ENCODE measurements around the gene RNF115. TPM values are rescaled to one million over a fixed set of nuclear protein-coding genes. Genes with fewer than 3 reads are reported as not detected.
"Not testable (repeated sequence)": the region's sequence is repeated elsewhere in the genome, so short reads cannot be mapped to it uniquely, and the experiment has no call there.

The RNF115 gene
- polyA plus RNA-seq, 1 donor from 2014 or later, result 22.3 TPM

GRCh38 chr1:145773423-145773822 lies 50.5 kb downstream of the RNF115 start:
- Histone ChIP-seq H2AFZ (ENCODE audit: low read depth, low read length) (no peak overlapping the region), H3K79me2 (replicated peaks; ENCODE audit: insufficient read depth, low read length) (no peaks in the 10 kb centered on the region), H4K20me1 (ENCODE audit: insufficient read depth) (no peaks in the 10 kb centered on the region), H3F3A (ENCODE audit: insufficient read depth, low read length, poor library complexity, severe bottlenecking) (no peaks in the 10 kb centered on the region), H3K4me2 (ENCODE audit: low read length) (no peak overlapping the region), H3K27ac (ENCODE audit: low read length) (no peak overlapping the region), H3K9me2 (ENCODE audit: insufficient read depth, low read length) (no peaks in the 10 kb centered on the region), H3K9me3 (ENCODE audit: low read length) (no peaks in the 10 kb centered on the region), H3K36me3 (ENCODE audit: insufficient read depth, low read length) (peaks cover 6% of the 10 kb centered on the region), H3K27me3 (ENCODE audit: insufficient read depth, low read depth, low read length) (no peaks in the 10 kb centered on the region), H3K9ac (ENCODE audit: low read length) (no peak overlapping the region), H3K4me3 (ENCODE audit: low read length) (no peak overlapping the region)
- no peak for TF ChIP-seq MXI1 (conservative IDR thresholded peaks at IDR 0.05; ENCODE audit: poor library complexity, severe bottlenecking)
- no peak for TF ChIP-seq TAF1 (IDR thresholded peaks at IDR 0.05; ENCODE audit: low read depth)
- no peak for TF ChIP-seq SMC3 (conservative IDR thresholded peaks at IDR 0.05; ENCODE audit: poor library complexity)
- TF ChIP-seq REST (IDR thresholded peaks at IDR 0.05; ENCODE audit: borderline replicate concordance), result no peak
- TF ChIP-seq RAD21 (conservative IDR thresholded peaks at IDR 0.05), result no peak
- TF ChIP-seq CTCF (IDR thresholded peaks at IDR 0.05; ENCODE audit: poor library complexity, severe bottlenecking), result no peak
- no peak for TF ChIP-seq EP300 (conservative IDR thresholded peaks at IDR 0.05; ENCODE audit: poor library complexity, severe bottlenecking)

- H3K79me2 ChIP-seq (replicated peaks; ENCODE audit: insufficient read depth, low read length), result no peaks in the 10 kb centered on the region
- no peaks in the 10 kb centered on the region for H3K27me3 ChIP-seq (ENCODE audit: insufficient read depth, low read depth, low read length)
- H3K9me2 ChIP-seq (ENCODE audit: insufficient read depth, low read length), result no peaks in the 10 kb centered on the region
- H3F3A ChIP-seq (ENCODE audit: insufficient read depth, low read length, poor library complexity, severe bottlenecking), result no peaks in the 10 kb centered on the region
- no peak overlapping the region for H3K9ac ChIP-seq (ENCODE audit: low read length)
- no peak overlapping the region for H3K4me3 ChIP-seq (ENCODE audit: low read length)
- TF ChIP-seq RAD21 (conservative IDR thresholded peaks at IDR 0.05), result no peak
- no peak for TF ChIP-seq EP300 (conservative IDR thresholded peaks at IDR 0.05; ENCODE audit: poor library complexity, severe bottlenecking)
- no peak overlapping the region for H2AFZ ChIP-seq (ENCODE audit: low read depth, low read length)
- H3K27ac ChIP-seq (ENCODE audit: low read length), result no peak overlapping the region
- H4K20me1 ChIP-seq (ENCODE audit: insufficient read depth), result no peaks in the 10 kb centered on the region
- H3K4me2 ChIP-seq (ENCODE audit: low read length), result no peak overlapping the region
- H3K36me3 ChIP-seq (ENCODE audit: insufficient read depth, low read length), result peaks cover 6% of the 10 kb centered on the region
- no peaks in the 10 kb centered on the region for H3K9me3 ChIP-seq (ENCODE audit: low read length)
Measured at GRCh38 chr1:145771056-145771455, 52.8 kb downstream of the RNF115 start.

GRCh38 chr1:145768004-145768403 lies 55.9 kb downstream of the RNF115 start:
- not testable (repeated sequence) for H2AFZ ChIP-seq (ENCODE audit: low read depth, low read length); H3K9me3 ChIP-seq (ENCODE audit: low read length); H3F3A ChIP-seq (ENCODE audit: insufficient read depth, low read length, poor library complexity, severe bottlenecking); H3K27ac ChIP-seq (ENCODE audit: low read length); H3K79me2 ChIP-seq (replicated peaks; ENCODE audit: insufficient read depth, low read length); H4K20me1 ChIP-seq (ENCODE audit: insufficient read depth); H3K36me3 ChIP-seq (ENCODE audit: insufficient read depth, low read length); H3K9me2 ChIP-seq (ENCODE audit: insufficient read depth, low read length); H3K27me3 ChIP-seq (ENCODE audit: insufficient read depth, low read depth, low read length); H3K9ac ChIP-seq (ENCODE audit: low read length); H3K4me3 ChIP-seq (ENCODE audit: low read length); H3K4me2 ChIP-seq (ENCODE audit: low read length)

GRCh38 chr1:145766926-145767325 lies 57.0 kb downstream of the RNF115 start:
- H3K4me2 ChIP-seq (ENCODE audit: low read length); H3K9me3 ChIP-seq (ENCODE audit: low read length); H3K27ac ChIP-seq (ENCODE audit: low read length); H3F3A ChIP-seq (ENCODE audit: insufficient read depth, low read length, poor library complexity, severe bottlenecking); H3K9ac ChIP-seq (ENCODE audit: low read length); H3K79me2 ChIP-seq (replicated peaks; ENCODE audit: insufficient read depth, low read length); H2AFZ ChIP-seq (ENCODE audit: low read depth, low read length); H3K4me3 ChIP-seq (ENCODE audit: low read length); H4K20me1 ChIP-seq (ENCODE audit: insufficient read depth); H3K27me3 ChIP-seq (ENCODE audit: insufficient read depth, low read depth, low read length); H3K9me2 ChIP-seq (ENCODE audit: insufficient read depth, low read length); H3K36me3 ChIP-seq (ENCODE audit: insufficient read depth, low read length): not testable (repeated sequence)

- H3K9me3 ChIP-seq (ENCODE audit: low read length); H3K79me2 ChIP-seq (replicated peaks; ENCODE audit: insufficient read depth, low read length); H3K36me3 ChIP-seq (ENCODE audit: insufficient read depth, low read length); H3K4me2 ChIP-seq (ENCODE audit: low read length); H4K20me1 ChIP-seq (ENCODE audit: insufficient read depth); H3K4me3 ChIP-seq (ENCODE audit: low read length); H3K9me2 ChIP-seq (ENCODE audit: insufficient read depth, low read length); H3F3A ChIP-seq (ENCODE audit: insufficient read depth, low read length, poor library complexity, severe bottlenecking); H3K9ac ChIP-seq (ENCODE audit: low read length); H2AFZ ChIP-seq (ENCODE audit: low read depth, low read length); H3K27me3 ChIP-seq (ENCODE audit: insufficient read depth, low read depth, low read length); H3K27ac ChIP-seq (ENCODE audit: low read length): not testable (repeated sequence)
Measured at GRCh38 chr1:145765585-145766360, 58.1 kb downstream of the RNF115 start.

All from neural cell (in vitro differentiated cells).